Hepatocyte (in vitro differentiated cells): ENCODE results near the gene CITED1. TPM values are rescaled to one million over a fixed set of nuclear protein-coding genes. Genes with fewer than 3 reads are reported as not detected.

Source experiments
- DNase-seq: peaks from one replicate; pipeline ENCODE4 v3.0.0-alpha.2; 2016; ENCODE audit warnings: low spot score
- H2AFZ ChIP-seq: fragments of 200-600 bp; sonication (generic); 2 replicates; pipeline ENCODE4 v1.6.0; 2016; ENCODE audit warnings: antibody characterized with exemption, mild to moderate bottlenecking
- H3K27ac ChIP-seq: fragments of 200-600 bp; sonication (generic); 2 replicates; pipeline ENCODE4 v1.5.1; 2016; ENCODE audit warnings: mild to moderate bottlenecking
- H3K27me3 ChIP-seq: fragments of 200-600 bp; sonication (generic); 2 replicates; pipeline ENCODE4 v1.6.1; 2016
- H3K36me3 ChIP-seq: fragments of 200-600 bp; sonication (generic); replicated peaks from 2 replicates; pipeline ENCODE4 v1.5.1; 2016; ENCODE audit warnings: low read depth; ENCODE audit not compliant: insufficient read depth
- H3K4me1 ChIP-seq: fragments of 200-600 bp; sonication (generic); 2 replicates; pipeline ENCODE4 v1.5.1; 2016; ENCODE audit warnings: mild to moderate bottlenecking, moderate library complexity; ENCODE audit not compliant: insufficient read depth
- H3K4me2 ChIP-seq: fragments of 200-600 bp; sonication (generic); 2 replicates; pipeline ENCODE4 v1.6.0; 2016
- H3K4me3 ChIP-seq: fragments of 200-600 bp; sonication (generic); 2 replicates; pipeline ENCODE4 v1.5.1; 2016; ENCODE audit warnings: mild to moderate bottlenecking
- H3K79me2 ChIP-seq: fragments of 200-600 bp; sonication (generic); 2 replicates; pipeline ENCODE4 v1.6.0; 2017; ENCODE audit warnings: mild to moderate bottlenecking
- H3K9me2 ChIP-seq: fragments of 200-600 bp; sonication (generic); replicated peaks from 2 replicates; pipeline ENCODE4 v1.6.0; 2017; ENCODE audit warnings: mild to moderate bottlenecking; ENCODE audit not compliant: insufficient read depth
- H3K9me3 ChIP-seq: fragments of 200-600 bp; sonication (generic); 2 replicates; pipeline ENCODE4 v1.5.1; 2016; ENCODE audit warnings: low read depth, mild to moderate bottlenecking
- H4K20me1 ChIP-seq: fragments of 200-600 bp; sonication (generic); 2 replicates; pipeline ENCODE4 v1.6.0; 2016; ENCODE audit warnings: mild to moderate bottlenecking; ENCODE audit not compliant: insufficient read depth, poor library complexity, severe bottlenecking
- EZH2 ChIP-seq: fragments of 200-600 bp; sonication (generic); IDR thresholded peaks from 2 replicates; pipeline ENCODE4 v1.6.1; 2016; ENCODE audit warnings: antibody characterized with exemption, mild to moderate bottlenecking, borderline replicate concordance
- EZH2phosphoT487 ChIP-seq: fragments of 200-600 bp; sonication (generic); IDR thresholded peaks from one replicate; pipeline ENCODE4 v1.6.1; 2018; ENCODE audit warnings: antibody characterized with exemption, mild to moderate bottlenecking, low read depth, moderate library complexity; ENCODE audit not compliant: unreplicated experiment, severe bottlenecking
- WGBS: methylation state at CpG from one replicate; pipeline ENCODE4 v1.1.6; 2016; ENCODE audit warnings: low lambda C conversion rate; ENCODE audit errors: missing lambda C conversion rate; 5-methylcytosine and 5-hydroxymethylcytosine counted together
- polyA plus RNA-seq: library from polyadenylated mRNA; unstranded; fragments of >200 nt; fragmentation: Nextera tagmentation; extraction: Ambion mirVana; gene quantifications from 2 replicates; pipeline ENCODE4 v1.2.1, GENCODE V29; 2016
- total RNA-seq: library from RNA; depleted of rRNA; stranded (reverse); fragments of >200 nt; gene quantifications from 2 replicates; pipeline ENCODE4 v1.2.3, GENCODE V29; 2014
- TF ChIP-seq, protein P1 (sequence below): fragments of 200-600 bp; sonication (generic); IDR thresholded peaks from 2 replicates; pipeline ENCODE4 v1.5.1; 2016; ENCODE audit warnings: antibody characterized with exemption, mild to moderate bottlenecking; ENCODE audit not compliant: poor library complexity

CITED1 gene
- total and polyA plus RNA-seq, 2 experiments from 2014 or later: 2.9 TPM; not detected in 1

DNA sequence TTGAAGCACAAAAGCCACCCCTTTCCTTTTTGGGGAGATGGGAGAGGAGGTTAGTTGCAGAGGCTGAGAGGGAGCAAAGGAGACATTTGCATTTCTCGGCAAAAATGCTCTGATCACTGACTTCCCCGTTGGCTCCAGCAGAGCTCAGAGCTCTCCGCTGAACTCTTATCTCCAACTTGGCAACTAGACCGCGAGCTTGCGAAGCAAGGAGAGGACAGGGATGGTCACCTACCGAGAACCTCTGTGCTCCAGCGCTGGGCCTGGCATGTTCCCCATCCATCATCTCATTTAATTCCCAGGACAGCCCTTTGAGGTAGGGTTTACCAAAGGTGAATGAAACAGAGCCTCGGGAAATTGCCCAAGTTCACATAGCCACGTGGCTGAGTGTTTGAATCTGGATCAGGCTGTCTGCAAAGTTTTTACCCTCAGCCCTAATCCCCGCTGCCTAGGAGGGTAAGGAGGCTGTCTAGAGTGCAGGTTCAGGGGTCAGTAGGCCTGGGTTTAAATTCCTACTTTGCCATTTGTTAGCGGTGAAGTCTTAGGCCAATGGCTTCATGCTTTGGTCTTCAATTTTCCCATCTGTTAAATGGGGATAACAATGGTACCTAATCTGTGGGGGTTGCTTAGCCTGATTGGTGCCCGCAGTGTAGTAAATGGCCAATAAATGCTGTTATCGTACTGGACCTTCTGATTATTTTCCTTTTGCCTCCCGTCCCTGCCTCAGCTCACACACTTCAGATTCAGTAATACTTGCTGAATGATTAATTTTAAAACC, 3.8 kb upstream of the CITED1 start:
- H3K4me2 ChIP-seq: peak overlapping the region; percentile 87
- TF ChIP-seq EZH2phosphoT487: no peak
- TF ChIP-seq, protein P1, sequence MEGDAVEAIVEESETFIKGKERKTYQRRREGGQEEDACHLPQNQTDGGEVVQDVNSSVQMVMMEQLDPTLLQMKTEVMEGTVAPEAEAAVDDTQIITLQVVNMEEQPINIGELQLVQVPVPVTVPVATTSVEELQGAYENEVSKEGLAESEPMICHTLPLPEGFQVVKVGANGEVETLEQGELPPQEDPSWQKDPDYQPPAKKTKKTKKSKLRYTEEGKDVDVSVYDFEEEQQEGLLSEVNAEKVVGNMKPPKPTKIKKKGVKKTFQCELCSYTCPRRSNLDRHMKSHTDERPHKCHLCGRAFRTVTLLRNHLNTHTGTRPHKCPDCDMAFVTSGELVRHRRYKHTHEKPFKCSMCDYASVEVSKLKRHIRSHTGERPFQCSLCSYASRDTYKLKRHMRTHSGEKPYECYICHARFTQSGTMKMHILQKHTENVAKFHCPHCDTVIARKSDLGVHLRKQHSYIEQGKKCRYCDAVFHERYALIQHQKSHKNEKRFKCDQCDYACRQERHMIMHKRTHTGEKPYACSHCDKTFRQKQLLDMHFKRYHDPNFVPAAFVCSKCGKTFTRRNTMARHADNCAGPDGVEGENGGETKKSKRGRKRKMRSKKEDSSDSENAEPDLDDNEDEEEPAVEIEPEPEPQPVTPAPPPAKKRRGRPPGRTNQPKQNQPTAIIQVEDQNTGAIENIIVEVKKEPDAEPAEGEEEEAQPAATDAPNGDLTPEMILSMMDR: no peak
- TF ChIP-seq EZH2: no peak
- peaks cover 25% of the 10 kb centered on the region for H3K27me3 ChIP-seq
- DNase-seq: no peak
- no peaks in the 10 kb centered on the region for H3K9me3 ChIP-seq
- H2AFZ ChIP-seq: peak overlapping the region; percentile 35
- no peak overlapping the region for H3K27ac ChIP-seq
- no peak overlapping the region for H3K4me3 ChIP-seq
- no peaks in the 10 kb centered on the region for H3K9me2 ChIP-seq
- 52% methylated on average over 15 of the region's 15 CpGs for WGBS
- no peaks in the 10 kb centered on the region for H3K36me3 ChIP-seq
- no peaks in the 10 kb centered on the region for H3K79me2 ChIP-seq
- H3K4me1 ChIP-seq: peaks cover 12% of the 10 kb centered on the region
- no peaks in the 10 kb centered on the region for H4K20me1 ChIP-seq

GRCh38 chrX:72308566-72309296, 3.0 kb upstream of the CITED1 start:
- Histone ChIP-seq H3K4me1 (peaks cover 12% of the 10 kb centered on the region), H4K20me1 (no peaks in the 10 kb centered on the region), H3K27me3 (peaks cover 33% of the 10 kb centered on the region), H3K36me3 (no peaks in the 10 kb centered on the region), H3K4me2 (peak overlapping the region; percentile 87), H3K4me3 (no peak overlapping the region), H3K9me2 (no peaks in the 10 kb centered on the region), H3K79me2 (no peaks in the 10 kb centered on the region), H3K9me3 (no peaks in the 10 kb centered on the region), H2AFZ (peak overlapping the region; percentile 35), H3K27ac (no peak overlapping the region)
- DNase-seq: peak; percentile 69
- WGBS: 24% methylated on average over 24 of the region's 24 CpGs
- no peak for TF ChIP-seq EZH2
- TF ChIP-seq EZH2phosphoT487: no peak
- TF ChIP-seq, protein P1: no peak

- H3K4me1 ChIP-seq: peaks cover 12% of the 10 kb centered on the region
- no peaks in the 10 kb centered on the region for H3K9me2 ChIP-seq
- H3K4me2 ChIP-seq: peak overlapping the region; percentile 87
- no peaks in the 10 kb centered on the region for H4K20me1 ChIP-seq
- no peak overlapping the region for H2AFZ ChIP-seq
- no peak for DNase-seq
- no peaks in the 10 kb centered on the region for H3K79me2 ChIP-seq
- whole genome bisulfite sequencing: 43% methylated on average over 11 of the region's 11 CpGs
- no peaks in the 10 kb centered on the region for H3K36me3 ChIP-seq
- no peak overlapping the region for H3K4me3 ChIP-seq
- peaks cover 38% of the 10 kb centered on the region for H3K27me3 ChIP-seq
- TF ChIP-seq EZH2phosphoT487 (no peak), EZH2 (no peak)
- TF ChIP-seq, protein P1: no peak
- H3K27ac ChIP-seq: no peak overlapping the region
- no peaks in the 10 kb centered on the region for H3K9me3 ChIP-seq
These were observed 2.5 kb upstream of the CITED1 start for GRCh38 chrX:72308209-72308565.
